HG03135 (cell line): ENCODE data around the gene UGT2A1.

Source experiments
- ATAC-seq: cut with Tn5 transposase; IDR thresholded peaks from one replicate; pipeline ENCODE4 v1.9.1; 2021; ENCODE audit warnings: mild to moderate bottlenecking, moderate library complexity; ENCODE audit not compliant: unreplicated experiment

UGT2A1 gene

GRCh38 chr4:69591364-69591763 lies 61.7 kb downstream of the UGT2A1 start:
- ATAC-seq: no peak

DNA sequence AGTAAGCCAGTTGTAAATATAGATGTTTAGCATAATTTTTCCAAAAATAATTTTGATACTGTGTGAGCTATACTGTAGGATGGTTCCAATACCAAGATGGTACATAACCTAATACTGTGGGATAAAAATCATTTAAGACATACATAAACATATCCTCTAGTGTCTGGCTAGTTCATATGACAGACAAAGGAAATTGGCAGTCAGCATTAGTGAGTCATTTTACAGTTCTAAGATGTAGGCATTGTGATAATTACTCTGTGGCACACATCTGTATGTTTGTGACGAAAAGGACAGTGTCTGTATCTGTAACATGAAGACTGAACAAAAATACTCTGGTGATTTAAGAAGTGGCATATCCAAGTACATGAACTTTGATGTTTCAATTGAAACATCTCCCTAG lies 63.2 kb downstream of the UGT2A1 start:
- ATAC-seq: no peak

DNA sequence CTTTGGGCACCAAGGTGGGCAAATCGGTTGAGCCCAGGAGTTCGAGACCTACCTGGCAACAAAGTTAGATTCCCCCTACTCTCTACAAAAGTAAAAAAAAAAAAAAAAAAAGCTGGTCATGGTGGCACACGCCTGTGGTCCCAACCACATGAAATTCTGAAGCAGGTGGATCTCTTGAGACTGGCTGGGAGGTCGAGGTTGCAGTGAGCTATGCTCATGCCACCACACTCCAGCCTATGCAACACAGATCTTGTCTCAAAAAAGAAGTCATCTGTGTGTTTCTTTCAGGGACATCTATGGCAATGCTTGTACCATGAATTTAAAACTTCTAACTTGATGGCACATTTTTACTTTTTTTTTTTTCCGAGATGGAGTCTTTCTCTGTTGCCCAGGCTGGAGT lies 68.9 kb downstream of the UGT2A1 start:
- ATAC-seq: no peak

GRCh38 chr4:69583543-69583942 lies 69.5 kb downstream of the UGT2A1 start:
- ATAC-seq: no peak

DNA sequence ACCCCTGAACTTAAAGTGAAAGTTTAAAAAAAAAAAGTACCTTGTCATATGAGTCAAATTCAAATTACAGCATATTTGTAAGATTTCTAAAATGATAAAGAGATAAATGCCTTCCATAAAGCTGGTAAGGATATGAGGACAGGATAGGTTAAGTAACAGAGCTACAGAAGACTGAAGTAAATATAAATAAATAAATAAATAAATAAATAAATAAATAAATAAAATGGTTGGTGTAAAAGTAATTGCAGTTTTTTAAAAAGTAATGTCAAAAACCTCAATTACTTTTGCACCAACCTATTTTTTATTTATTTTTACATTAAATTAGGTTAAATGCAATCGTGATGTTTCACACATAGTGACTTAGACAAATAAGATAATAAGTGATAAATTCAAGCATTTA lies 75.8 kb downstream of the UGT2A1 start:
- ATAC-seq: no peak

GRCh38 chr4:69576251-69576877 lies 76.7 kb downstream of the UGT2A1 start:
- ATAC-seq: no peak

DNA sequence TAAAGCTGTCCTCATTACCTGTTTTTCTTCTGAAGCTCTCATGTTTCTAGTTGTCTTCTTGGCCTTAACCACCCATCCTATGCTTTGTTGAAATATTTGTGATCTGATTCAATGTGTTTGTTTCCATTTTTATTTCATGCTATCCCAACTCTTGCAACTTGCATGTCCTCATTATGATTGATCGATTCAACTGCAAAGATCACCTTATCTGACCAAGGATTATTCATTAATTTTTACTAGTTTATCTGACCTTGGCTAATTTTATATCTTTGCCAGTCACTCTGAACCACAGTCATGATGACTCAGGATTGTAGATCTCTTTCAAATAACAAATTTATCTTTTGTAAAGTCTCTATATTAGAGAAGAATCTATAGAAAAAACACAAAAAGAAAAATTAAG lies 84.3 kb downstream of the UGT2A1 start:
- ATAC-seq: no peak

GRCh38 chr4:69563424-69563823 lies 89.6 kb downstream of the UGT2A1 start:
- no peak for ATAC-seq

DNA sequence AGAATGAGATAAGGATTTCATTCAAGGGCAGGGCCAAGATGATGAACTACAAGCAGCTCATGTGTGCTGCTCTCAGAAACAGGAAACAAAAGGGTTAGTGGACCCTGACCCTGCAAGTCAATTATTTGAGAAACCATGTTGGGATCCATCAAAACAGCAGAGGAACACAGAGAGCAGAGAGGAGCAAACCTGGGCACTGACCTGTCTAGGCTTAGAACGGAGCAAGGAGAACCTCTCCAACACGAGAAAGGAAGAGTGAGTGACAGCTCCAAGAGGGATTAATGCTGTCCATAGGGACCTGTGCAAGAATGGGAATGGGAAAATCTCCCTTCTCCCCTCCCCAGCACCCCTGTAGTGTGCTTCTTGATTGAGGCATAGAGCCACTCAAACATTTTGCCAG lies 103.4 kb downstream of the UGT2A1 start:
- no peak for ATAC-seq

- ATAC-seq: no peak
These were observed 106.8 kb downstream of the UGT2A1 start for GRCh38 chr4:69546134-69546765.
